ENCODE results near the gene KRT84.
"Not testable (repeated sequence)": the region's sequence is repeated elsewhere in the genome, so short reads cannot be mapped to it uniquely, and the experiment has no call there.

Gene KRT84

DNA sequence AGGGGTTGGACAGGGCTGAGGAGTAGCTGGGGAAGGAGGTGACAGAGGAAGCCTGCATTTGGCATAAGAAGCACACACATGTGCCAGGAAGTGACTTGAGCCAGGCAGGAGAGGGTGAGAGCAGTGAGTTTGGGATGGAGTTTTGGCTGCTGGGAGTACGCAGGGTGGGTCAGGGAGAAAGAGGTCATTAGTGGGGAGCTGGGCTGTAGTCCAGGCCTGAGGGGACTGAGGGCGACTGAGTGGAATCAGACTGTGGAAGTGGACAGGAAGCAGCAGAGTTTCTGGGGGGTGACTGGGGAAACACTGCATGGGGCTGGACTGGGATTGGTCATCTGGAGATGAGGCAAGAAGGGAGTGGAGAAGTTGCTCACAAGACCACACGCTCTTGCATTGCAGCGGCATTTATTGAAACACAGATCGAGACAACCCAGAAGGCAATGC lies 25.8 kb downstream of the KRT84 start:
- no peak for DNase-seq (ENCODE audit: low read depth)

GRCh38 chr12:52358575-52359350 lies 26.7 kb downstream of the KRT84 start:
- no peak for DNase-seq (ENCODE audit: low read depth)

- no peak for DNase-seq (ENCODE audit: low read depth)
These were observed 28.5 kb downstream of the KRT84 start for GRCh38 chr12:52356762-52357580.

DNA sequence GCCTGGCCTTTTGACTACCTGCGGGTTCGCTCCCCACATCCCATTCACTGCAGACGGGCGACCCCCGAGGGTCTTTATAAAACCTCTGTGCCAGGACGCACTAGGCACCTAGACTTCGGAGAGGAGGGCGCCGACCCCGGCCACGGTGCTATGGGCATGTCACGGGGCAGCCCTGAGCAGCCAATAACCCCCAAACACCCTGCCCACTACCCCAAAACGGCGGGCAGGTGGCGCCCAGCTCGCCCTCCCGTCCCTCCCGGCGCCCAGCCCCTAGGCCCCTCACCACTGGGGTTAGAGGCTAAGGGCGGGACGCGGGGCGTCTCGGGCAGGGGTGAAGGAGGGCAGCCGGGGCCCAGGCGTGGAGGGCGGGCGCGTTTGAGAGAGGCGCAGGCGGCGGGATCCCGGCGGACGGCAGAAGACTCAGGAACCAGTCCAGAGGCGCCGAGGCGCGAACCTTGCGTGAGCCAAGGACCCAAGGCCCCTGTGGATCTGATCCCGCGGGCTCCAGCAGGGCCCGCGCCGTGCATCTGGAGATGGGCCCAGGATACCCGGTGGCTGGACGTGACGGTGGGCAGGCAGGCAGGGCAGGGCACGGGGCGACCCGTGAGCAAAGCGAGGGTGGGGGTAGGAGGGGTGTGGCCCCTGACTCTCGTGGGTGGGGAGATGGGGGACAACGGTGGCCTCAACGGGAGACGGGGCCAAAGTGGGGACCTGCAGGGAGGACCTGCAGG lies 29.3 kb downstream of the KRT84 start:
- DNase-seq (ENCODE audit: low read depth): no peak

- no peak for DNase-seq (ENCODE audit: low read depth)
These were observed 30.3 kb downstream of the KRT84 start for GRCh38 chr12:52355176-52355575.

DNA sequence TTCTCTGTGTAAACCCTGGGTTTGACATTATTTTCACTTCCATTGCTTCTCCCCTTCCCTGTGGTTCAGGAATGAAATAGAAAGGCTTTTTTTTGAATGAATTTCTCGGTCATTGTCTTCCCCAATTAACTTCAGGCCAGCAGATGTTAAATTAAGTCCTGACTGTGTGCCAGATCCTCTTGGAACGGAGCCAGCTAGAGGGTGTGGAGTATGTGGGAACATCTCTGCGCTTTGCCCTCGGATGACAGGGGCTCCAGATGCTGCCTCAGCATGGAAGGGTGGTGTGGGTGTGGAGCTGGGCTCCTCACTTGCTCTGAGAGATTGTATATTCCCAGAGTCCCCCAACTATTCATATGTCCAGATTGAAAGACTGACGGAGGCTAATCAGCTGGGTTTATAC lies 31.3 kb downstream of the KRT84 start:
- no peak for DNase-seq (ENCODE audit: low read depth)

- DNase-seq (ENCODE audit: low read depth): no peak
These were observed 31.7 kb downstream of the KRT84 start for GRCh38 chr12:52353766-52354165.

DNA sequence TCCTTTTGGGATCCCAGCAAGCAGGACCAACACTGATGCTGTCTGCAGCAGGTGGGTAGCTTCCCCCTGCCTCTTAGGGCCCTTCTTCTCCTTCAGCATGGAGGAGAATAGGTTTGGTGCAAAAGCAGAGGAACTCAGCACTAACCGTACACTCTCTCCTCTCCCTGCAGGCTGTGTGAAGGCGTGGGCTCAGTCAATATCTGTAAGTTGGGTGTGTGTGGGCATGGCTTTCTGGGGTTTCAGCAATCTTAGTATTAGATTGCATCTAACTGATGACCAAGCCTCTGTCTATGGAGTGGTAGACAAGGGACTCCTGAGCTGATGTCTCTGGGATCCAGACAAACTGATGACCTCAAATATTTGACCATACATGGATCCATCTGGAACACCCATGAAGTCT lies 32.5 kb downstream of the KRT84 start:
- no peak for DNase-seq (ENCODE audit: low read depth)

GRCh38 chr12:52351196-52352059 lies 34.0 kb downstream of the KRT84 start:
- DNase-seq (ENCODE audit: low read depth): no peak

- DNase-seq (ENCODE audit: low read depth): no peak
These were observed 34.7 kb downstream of the KRT84 start for GRCh38 chr12:52350786-52351185.

DNA sequence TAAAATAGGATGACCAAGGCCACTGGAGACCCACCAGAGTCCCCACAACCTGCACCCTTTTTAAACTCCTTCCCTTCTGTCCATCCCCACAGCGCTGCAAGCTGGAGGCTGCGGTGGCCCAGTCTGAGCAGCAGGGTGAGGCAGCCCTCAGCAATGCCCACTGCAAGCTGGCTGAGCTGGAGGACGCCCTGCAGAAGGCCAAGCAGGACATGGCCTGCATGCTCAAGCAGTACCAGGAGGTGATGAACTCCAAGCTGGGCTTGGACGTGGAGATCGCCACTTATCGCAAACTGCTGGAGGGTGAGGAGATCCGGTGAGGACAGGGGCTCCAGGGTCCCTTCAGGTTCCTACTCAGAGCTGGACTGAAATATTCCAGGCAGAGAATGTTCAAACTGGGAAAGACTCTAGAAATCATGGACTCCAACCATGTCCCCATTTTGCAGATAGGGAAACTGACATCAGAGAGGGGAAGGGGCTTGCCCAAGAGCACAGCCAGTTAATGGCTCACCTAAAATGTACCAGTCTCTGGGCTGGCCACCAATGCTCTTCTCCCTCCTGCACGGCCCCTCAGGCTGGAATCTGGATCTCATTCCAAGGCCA lies 35.3 kb downstream of the KRT84 start:
- no peak for DNase-seq (ENCODE audit: low read depth)

GRCh38 chr12:52349196-52349595 lies 36.3 kb downstream of the KRT84 start:
- DNase-seq (ENCODE audit: low read depth): no peak

DNA sequence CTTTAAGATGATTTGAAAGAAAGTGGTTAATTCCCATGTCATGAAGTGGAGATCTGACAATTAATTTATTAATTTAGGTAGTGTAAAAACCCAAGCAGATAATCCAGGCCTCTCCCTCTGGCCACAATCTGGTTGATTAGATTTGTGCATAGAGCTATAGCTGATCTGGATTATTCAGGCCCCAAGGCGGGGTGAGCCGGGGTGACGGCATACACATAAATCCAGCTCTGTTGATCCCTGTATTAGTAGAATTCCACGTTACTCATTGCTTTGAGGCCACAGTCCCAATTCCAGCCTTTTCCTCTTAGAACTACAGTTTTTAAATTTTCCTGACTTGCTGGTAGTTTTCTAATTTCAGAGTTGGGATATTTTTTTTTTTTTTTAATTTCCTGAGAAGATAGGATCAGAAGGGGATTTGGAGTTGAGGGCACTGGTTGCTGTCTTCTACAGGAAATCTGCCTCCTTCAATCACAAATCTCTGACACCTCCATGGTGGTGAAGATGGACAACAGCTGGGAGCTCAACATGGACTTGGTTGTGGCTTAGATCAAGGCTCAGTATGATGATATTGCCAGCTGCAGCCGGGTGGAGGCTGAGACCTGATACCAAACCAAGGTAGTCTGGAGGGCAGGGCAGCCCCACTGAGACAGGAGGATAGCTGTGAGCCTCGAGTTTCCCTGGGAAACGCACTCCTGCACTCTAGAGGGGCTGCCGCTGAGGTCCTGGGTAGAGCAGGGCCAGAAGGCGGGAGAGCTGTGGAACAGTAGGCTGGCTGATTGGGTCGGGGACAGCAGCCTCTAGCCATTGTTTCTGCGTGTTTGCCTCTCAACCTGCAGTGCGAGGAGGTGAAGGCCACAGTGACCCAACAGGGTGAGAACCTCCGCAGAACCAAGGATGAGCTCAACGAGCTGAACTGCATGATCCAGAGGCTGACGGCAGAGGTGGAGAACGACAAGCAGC lies 37.6 kb downstream of the KRT84 start:
- no peak for DNase-seq (ENCODE audit: low read depth)

DNA sequence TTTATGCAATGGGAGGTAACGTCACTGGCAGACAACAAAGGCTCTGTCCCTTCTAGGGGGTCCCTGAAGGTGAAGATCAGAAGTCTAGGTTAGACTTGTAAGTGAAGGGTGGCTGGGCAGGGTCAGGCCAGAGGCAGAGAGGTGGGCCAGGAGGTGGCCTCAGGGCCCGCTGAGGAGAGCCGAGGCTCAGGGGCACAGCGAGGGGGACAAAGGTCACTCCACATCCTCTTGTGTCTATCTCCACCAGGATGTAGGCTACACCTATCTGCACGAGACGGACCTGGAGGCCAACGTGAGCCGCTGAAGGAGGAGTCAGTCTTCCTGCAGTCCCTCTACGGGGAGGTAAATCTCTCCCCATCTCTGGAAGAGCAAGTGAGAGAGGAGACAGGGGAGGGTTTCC lies 38.4 kb downstream of the KRT84 start:
- no peak for DNase-seq (ENCODE audit: low read depth)

- DNase-seq (ENCODE audit: low read depth): no peak
These were observed 38.9 kb downstream of the KRT84 start for GRCh38 chr12:52346593-52346992.

GRCh38 chr12:52345041-52345440 lies 40.4 kb downstream of the KRT84 start:
- not testable (repeated sequence) for DNase-seq (ENCODE audit: low read depth)

DNA sequence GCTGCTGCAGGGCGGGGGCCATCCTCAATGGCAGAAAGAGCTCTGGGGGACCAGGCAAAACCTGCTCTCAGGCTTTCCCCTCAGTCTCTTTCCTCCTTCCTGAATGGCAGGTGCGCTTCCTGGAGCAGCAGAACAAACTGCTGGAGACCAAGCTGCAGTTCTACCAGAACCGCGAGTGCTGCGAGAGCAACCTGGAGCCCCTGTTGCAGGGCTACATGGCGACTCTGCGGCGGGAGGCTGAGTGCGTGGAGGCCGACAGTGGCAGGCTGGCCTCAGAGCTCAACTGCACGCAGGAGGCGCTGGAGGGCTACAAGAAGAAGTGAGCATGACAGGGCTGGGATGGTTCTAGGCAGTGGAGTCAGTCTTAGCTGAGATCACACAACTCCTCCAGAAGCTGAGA lies 41.3 kb downstream of the KRT84 start:
- DNase-seq (ENCODE audit: low read depth): no peak

- no peak for DNase-seq (ENCODE audit: low read depth)
These were observed 41.9 kb downstream of the KRT84 start for GRCh38 chr12:52343550-52343949.

DNA sequence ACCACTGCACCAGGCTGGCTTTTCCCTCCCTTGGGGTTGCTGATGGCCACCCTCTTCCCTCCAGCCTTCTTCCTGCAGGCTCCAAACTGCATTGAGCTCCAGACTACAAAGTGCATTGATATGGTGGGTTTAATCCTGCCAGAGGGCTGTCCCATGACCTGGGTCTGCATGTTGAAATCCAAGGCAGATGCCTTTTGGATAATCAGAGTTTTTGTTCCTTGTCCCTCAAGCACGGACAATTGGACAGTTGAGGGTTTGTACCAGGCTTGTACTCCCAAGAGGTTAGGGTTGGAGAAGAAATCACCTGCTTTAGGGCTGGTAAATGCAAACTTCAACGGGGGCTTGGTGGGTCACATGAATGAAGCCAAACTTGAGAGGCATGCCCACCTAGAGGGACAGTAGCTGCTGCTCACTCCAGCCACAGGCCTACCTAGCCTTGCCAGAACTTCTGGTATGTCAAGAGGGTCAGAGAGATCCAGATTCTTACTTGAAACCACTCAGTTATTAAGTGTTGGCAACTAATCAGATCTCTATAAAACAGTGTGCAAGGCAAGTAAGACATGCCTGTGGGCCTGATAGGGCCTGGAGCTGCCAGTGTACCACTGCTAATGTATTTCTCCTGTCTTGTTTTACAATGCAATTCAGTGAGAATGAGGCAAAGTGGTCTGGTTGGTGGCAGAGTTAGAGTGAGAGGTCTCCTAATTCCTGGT lies 42.5 kb downstream of the KRT84 start:
- DNase-seq (ENCODE audit: low read depth): no peak
